Measurements from ENCODE around the gene SORD. TPM values are rescaled to one million over a fixed set of nuclear protein-coding genes. Genes with fewer than 3 reads are reported as not detected.

The SORD gene
- total RNA-seq, 1 donor from 2014 or later: 23.2 TPM

DNA sequence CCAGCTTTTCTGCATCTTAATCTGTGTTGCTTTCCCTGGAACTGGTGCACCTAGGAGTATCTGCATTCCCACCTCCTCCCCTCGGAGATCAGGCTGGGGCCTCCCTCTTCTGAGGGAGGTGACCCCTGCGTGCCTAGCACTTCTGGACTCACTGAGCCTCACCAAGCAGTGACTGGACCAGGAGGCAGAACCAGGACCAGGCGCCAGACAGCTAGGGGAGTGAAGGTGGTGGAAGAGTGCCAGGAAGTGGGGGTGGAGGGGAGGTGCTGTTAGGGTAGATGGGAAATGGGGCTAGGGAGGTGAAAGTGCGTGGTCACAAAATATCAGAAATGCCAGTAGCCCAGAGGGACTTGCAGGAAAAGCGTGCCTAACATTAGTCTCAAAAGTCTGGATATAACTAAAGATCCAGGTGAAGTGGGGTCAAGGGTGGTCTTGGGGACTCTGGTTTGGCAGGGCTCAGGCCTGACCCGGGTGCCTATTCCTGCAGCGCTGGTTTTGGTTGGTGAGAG is 92.4 kb downstream of the SORD start:
- no peak for FAIRE-seq
- Histone ChIP-seq H3K27me3 (ENCODE audit: control insufficient read depth, insufficient read depth, low read length) (peaks cover 56% of the 10 kb centered on the region), H3K36me3 (ENCODE audit: control insufficient read depth, insufficient read depth, low read length) (peaks cover 5% of the 10 kb centered on the region), H3K4me3 (ENCODE audit: low read depth, low read length) (no peak overlapping the region)
- no peak for DNase-seq (ENCODE audit: low read depth)
- TF ChIP-seq, protein P1, sequence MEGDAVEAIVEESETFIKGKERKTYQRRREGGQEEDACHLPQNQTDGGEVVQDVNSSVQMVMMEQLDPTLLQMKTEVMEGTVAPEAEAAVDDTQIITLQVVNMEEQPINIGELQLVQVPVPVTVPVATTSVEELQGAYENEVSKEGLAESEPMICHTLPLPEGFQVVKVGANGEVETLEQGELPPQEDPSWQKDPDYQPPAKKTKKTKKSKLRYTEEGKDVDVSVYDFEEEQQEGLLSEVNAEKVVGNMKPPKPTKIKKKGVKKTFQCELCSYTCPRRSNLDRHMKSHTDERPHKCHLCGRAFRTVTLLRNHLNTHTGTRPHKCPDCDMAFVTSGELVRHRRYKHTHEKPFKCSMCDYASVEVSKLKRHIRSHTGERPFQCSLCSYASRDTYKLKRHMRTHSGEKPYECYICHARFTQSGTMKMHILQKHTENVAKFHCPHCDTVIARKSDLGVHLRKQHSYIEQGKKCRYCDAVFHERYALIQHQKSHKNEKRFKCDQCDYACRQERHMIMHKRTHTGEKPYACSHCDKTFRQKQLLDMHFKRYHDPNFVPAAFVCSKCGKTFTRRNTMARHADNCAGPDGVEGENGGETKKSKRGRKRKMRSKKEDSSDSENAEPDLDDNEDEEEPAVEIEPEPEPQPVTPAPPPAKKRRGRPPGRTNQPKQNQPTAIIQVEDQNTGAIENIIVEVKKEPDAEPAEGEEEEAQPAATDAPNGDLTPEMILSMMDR (IDR thresholded peaks at IDR 0.05; ENCODE audit: insufficient read depth, low read length, severe bottlenecking): no peak

DNA sequence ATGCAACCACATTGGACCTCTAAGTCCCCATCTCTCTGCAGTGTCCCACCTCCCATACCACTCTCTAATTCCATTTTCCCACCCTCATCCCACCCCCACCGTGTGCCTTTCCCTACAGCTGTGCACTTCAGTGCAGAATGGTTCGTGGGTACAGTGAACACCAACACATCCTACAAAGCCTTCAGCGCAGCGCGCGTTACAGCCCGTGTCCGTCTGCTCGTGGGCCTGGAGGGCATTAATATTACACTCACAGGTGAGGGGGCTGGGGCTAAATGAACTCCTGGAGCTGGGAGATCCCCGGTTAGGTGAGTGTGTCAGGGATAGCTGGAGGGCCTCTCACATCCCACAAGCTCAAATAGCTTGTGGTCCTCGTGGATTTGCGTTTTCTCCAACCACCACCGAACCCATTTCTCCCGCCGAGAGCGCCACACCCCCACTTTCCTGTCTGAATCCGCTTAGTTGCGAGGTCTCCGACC is 93.0 kb downstream of the SORD start:
- Histone ChIP-seq H3K27me3 (ENCODE audit: control insufficient read depth, insufficient read depth, low read length) (peaks cover 53% of the 10 kb centered on the region), H3K4me3 (ENCODE audit: low read depth, low read length) (no peak overlapping the region), H3K36me3 (ENCODE audit: control insufficient read depth, insufficient read depth, low read length) (peaks cover 5% of the 10 kb centered on the region)
- TF ChIP-seq, protein P1 (IDR thresholded peaks at IDR 0.05; ENCODE audit: insufficient read depth, low read length, severe bottlenecking): no peak
- DNase-seq (ENCODE audit: low read depth): no peak
- no peak for FAIRE-seq

DNA sequence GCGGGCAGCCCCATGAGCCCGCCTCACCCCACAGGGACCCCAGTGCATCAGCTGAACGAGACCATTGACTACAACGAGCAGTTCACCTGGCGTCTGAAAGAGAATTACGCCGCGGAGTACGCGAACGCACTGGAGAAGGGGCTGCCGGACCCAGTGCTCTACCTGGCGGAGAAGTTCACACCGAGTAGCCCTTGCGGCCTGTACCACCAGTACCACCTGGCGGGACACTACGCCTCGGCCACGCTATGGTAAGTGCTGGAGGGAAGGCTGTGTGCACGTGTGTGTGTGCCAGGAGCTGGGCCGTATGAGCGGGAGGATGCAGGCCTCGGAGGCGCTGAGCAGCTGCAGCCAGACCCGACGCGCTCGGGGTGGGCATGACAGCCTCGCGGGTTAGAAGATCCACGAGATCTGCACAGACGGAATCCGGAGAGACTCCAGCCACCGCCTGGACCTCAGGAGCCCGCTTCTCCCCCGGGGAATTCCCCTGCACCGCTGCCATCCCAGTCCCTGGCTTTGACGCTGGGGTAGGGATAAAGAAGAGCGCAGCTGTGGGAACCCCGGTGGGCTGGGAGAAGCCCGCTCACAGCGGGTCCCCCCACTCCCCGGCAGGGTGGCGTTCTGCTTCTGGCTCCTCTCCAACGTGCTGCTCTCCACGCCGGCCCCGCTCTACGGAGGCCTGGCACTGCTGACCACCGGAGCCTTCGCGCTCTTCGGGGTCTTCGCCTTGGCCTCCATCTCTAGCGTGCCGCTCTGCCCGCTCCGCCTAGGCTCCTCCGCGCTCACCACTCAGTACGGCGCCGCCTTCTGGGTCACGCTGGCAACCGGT is 93.7 kb downstream of the SORD start:
- TF ChIP-seq, protein P1 (IDR thresholded peaks at IDR 0.05; ENCODE audit: insufficient read depth, low read length, severe bottlenecking): no peak
- FAIRE-seq: no peak
- no peak for DNase-seq (ENCODE audit: low read depth)
- peaks cover 52% of the 10 kb centered on the region for H3K27me3 ChIP-seq (ENCODE audit: control insufficient read depth, insufficient read depth, low read length)
- H3K4me3 ChIP-seq (ENCODE audit: low read depth, low read length): no peak overlapping the region
- H3K36me3 ChIP-seq (ENCODE audit: control insufficient read depth, insufficient read depth, low read length): peaks cover 6% of the 10 kb centered on the region

DNA sequence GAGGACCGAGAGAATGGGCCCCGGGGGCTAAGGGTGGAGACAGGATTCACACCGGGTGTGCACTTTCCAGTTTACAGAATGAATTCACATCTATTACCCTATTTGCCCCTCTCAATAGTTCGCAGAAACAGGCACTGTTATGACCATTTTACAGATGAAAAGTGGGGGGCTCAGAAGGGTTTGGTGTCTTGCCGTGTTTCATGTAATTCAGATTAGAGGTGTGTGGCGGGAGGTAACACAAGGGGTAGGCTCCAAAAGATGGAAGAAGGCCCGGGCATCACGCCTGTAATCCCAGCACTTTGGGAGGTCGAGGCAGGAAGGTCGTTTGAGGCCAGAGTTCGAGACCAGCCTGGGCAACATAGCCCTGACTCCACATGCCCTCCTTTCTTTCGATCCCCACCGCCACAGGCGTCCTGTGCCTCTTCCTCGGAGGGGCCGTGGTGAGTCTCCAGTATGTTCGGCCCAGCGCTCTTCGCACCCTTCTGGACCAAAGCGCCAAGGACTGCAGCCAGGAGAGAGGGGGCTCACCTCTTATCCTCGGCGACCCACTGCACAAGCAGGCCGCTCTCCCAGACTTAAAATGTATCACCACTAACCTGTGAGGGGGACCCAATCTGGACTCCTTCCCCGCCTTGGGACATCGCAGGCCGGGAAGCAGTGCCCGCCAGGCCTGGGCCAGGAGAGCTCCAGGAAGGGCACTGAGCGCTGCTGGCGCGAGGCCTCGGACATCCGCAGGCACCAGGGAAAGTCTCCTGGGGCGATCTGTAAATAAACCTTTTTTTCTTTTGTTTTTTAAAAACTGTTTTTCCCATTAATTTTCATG is 94.5 kb downstream of the SORD start:
- TF ChIP-seq, protein P1 (IDR thresholded peaks at IDR 0.05; ENCODE audit: insufficient read depth, low read length, severe bottlenecking): no peak
- Histone ChIP-seq H3K27me3 (ENCODE audit: control insufficient read depth, insufficient read depth, low read length) (peaks cover 44% of the 10 kb centered on the region), H3K4me3 (ENCODE audit: low read depth, low read length) (no peak overlapping the region), H3K36me3 (ENCODE audit: control insufficient read depth, insufficient read depth, low read length) (peaks cover 6% of the 10 kb centered on the region)
- no peak for DNase-seq (ENCODE audit: low read depth)
- no peak for FAIRE-seq

DNA sequence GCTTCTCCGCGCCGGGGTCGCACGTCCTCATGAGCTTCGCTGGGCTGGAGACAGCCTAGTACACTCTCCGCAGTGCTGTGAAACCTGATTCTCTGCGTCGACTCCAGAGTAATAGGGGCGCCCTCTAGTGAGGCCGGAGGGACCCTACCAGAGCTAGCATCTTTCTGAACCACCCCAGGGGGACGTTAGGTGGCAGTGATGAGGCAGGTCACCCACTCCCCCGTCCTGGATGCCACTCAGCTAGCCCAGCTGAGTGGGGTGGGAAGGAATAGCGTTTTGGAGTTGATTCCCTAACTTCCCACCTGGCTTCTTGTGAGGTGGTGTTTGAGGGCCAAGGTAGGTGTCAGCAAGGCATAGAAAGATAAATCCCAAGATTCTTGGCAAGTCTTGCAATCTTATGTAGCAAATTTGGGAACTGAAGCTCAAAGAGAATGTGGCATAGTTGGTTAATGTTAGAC is 95.2 kb downstream of the SORD start:
- TF ChIP-seq, protein P1 (IDR thresholded peaks at IDR 0.05; ENCODE audit: insufficient read depth, low read length, severe bottlenecking): peak; percentile 99
- H3K36me3 ChIP-seq (ENCODE audit: control insufficient read depth, insufficient read depth, low read length): peaks cover 6% of the 10 kb centered on the region
- H3K4me3 ChIP-seq (ENCODE audit: low read depth, low read length): no peak overlapping the region
- H3K27me3 ChIP-seq (ENCODE audit: control insufficient read depth, insufficient read depth, low read length): peaks cover 37% of the 10 kb centered on the region
- peak; percentile 77 for DNase-seq (ENCODE audit: low read depth)
- FAIRE-seq: no peak

Measured in bronchial epithelial cell (primary cell).